OCI-LY1 (cell line): ENCODE results near the gene CACNA1H.

Source experiments
- H2AFZ ChIP-seq: fragments of 200-600 bp; sonication (generic), shearing (Covaris generic); 2 replicates; pipeline ENCODE4 v1.6.0; 2014; ENCODE audit warnings: antibody characterized with exemption, mild to moderate bottlenecking, low read length
- H3F3A ChIP-seq: fragments of 200-600 bp; sonication (generic), shearing (Covaris generic); 2 replicates; pipeline ENCODE4 v1.6.0; 2014; ENCODE audit warnings: mild to moderate bottlenecking, antibody characterized with exemption, low read length, moderate library complexity; ENCODE audit not compliant: insufficient read depth
- H3K27ac ChIP-seq: fragments of 200-600 bp; sonication (generic); 2 replicates; pipeline ENCODE4 v1.5.1; 2014; ENCODE audit warnings: low read length, mixed run types, mild to moderate bottlenecking, low read depth; ENCODE audit not compliant: poor library complexity, severe bottlenecking
- H3K27me3 ChIP-seq: fragments of 200-600 bp; sonication (generic); 2 replicates; pipeline ENCODE4 v1.6.0; 2014; ENCODE audit warnings: antibody characterized with exemption, mild to moderate bottlenecking, low read length, moderate library complexity; ENCODE audit not compliant: insufficient read depth
- H3K36me3 ChIP-seq: fragments of 200-600 bp; sonication (generic); 2 replicates; pipeline ENCODE4 v1.6.1; 2014; ENCODE audit warnings: mild to moderate bottlenecking, antibody characterized with exemption, low read length, moderate library complexity, mixed read lengths; ENCODE audit not compliant: insufficient read depth
- H3K4me1 ChIP-seq: fragments of 200-600 bp; sonication (generic); 2 replicates; pipeline ENCODE4 v1.5.1; 2014; ENCODE audit warnings: mild to moderate bottlenecking, low read length, moderate library complexity; ENCODE audit not compliant: insufficient read depth, severe bottlenecking
- H3K4me2 ChIP-seq: fragments of 200-600 bp; sonication (generic), shearing (Covaris generic); 2 replicates; pipeline ENCODE4 v1.6.1; 2014; ENCODE audit warnings: low read length
- H3K4me3 ChIP-seq: fragments of 200-600 bp; sonication (generic); 2 replicates; pipeline ENCODE4 v1.5.1; 2014; ENCODE audit warnings: low read length, low read depth, mild to moderate bottlenecking, mixed read lengths; ENCODE audit not compliant: poor library complexity, severe bottlenecking
- H3K79me2 ChIP-seq: fragments of 200-600 bp; shearing (Covaris generic); 2 replicates; pipeline ENCODE4 v1.6.1; 2016; ENCODE audit warnings: mixed run types, low read length, mixed read lengths; ENCODE audit not compliant: insufficient read depth
- H3K9ac ChIP-seq: fragments of 200-600 bp; sonication (generic), shearing (Covaris generic); 2 replicates; pipeline ENCODE4 v1.6.1; 2014; ENCODE audit warnings: mild to moderate bottlenecking, low read length, mixed read lengths
- H3K9me2 ChIP-seq: fragments of 200-600 bp; sonication (generic), shearing (Covaris generic); 2 replicates; pipeline ENCODE4 v1.6.1; 2014; ENCODE audit warnings: low read depth, mild to moderate bottlenecking, low read length, mixed read lengths
- H3K9me3 ChIP-seq: fragments of 200-600 bp; shearing (Covaris generic); 2 replicates; pipeline ENCODE4 v1.6.1; 2014; ENCODE audit warnings: low read length, mixed read lengths
- H4K20me1 ChIP-seq: fragments of 200-600 bp; sonication (generic), shearing (Covaris generic); 2 replicates; pipeline ENCODE4 v1.6.0; 2016; ENCODE audit warnings: mild to moderate bottlenecking, low read length; ENCODE audit not compliant: insufficient read depth
- EZH2 ChIP-seq: fragments of 200-600 bp; sonication (generic), shearing (Covaris generic); IDR thresholded peaks from 2 replicates; pipeline ENCODE4 v1.8.0; 2017; ENCODE audit warnings: borderline replicate concordance, mixed run types, mild to moderate bottlenecking, antibody characterized with exemption, low read length, moderate library complexity, mixed read lengths
- TF ChIP-seq, protein P1 (sequence below): fragments of 200-600 bp; sonication (generic), shearing (Covaris generic); IDR thresholded peaks from 2 replicates; pipeline ENCODE4 v1.5.1; 2017; ENCODE audit warnings: mild to moderate bottlenecking, antibody characterized with exemption, low read length, moderate library complexity, mixed read lengths

The CACNA1H gene

GRCh38 chr16:1137604-1138003 is 15.3 kb upstream of the CACNA1H start:
- Histone ChIP-seq H3K9me3 (no peaks in the 10 kb centered on the region), H3F3A (no peaks in the 10 kb centered on the region), H3K36me3 (no peaks in the 10 kb centered on the region), H3K27ac (no peak overlapping the region), H2AFZ (no peak overlapping the region), H3K4me3 (no peak overlapping the region), H3K9me2 (no peaks in the 10 kb centered on the region), H3K4me1 (no peaks in the 10 kb centered on the region), H3K4me2 (no peak overlapping the region), H3K9ac (no peak overlapping the region), H3K27me3 (peaks cover 3% of the 10 kb centered on the region; the same call in 1 of the 2 replicates), H3K79me2 (no peaks in the 10 kb centered on the region), H4K20me1 (no peaks in the 10 kb centered on the region)
- TF ChIP-seq EZH2, result no peak

DNA sequence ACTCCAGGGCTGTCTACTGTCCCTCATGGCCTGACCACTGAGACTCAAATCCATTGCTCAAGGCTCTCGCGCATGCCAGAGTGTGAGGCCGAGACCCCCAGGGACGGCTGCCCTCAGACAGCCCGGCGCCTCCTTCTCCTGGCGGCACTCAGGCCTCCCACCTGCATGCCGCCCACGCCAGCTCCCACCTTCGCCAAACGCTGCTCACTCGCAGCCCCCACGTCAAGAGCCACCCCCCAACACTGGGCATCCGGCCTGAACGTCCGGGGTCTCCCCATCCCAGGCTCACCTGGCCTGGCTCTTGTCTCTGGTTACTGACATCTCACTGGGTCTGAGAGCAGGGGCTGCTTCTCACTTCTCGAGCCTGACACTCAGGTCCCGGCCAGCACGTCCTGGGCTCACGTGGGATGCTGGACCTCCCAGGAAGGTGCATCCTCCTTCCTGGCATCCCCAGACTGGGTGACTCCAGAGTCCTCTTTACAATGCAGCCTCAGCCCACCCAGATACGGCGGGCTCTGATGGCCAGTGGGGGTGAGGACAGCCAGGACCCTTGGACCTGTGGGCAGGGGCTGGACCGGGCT is 12.2 kb upstream of the CACNA1H start:
- Histone ChIP-seq H3K4me2 (no peak overlapping the region), H3K4me1 (no peaks in the 10 kb centered on the region), H3K79me2 (no peaks in the 10 kb centered on the region), H3K9me2 (no peaks in the 10 kb centered on the region), H4K20me1 (no peaks in the 10 kb centered on the region), H3K4me3 (no peak overlapping the region), H3K27ac (no peak overlapping the region), H3K27me3 (peaks cover 3% of the 10 kb centered on the region; the same call in 1 of the 2 replicates), H3K9me3 (no peaks in the 10 kb centered on the region), H2AFZ (no peak overlapping the region), H3K36me3 (no peaks in the 10 kb centered on the region), H3K9ac (no peak overlapping the region), H3F3A (no peaks in the 10 kb centered on the region)
- TF ChIP-seq, protein P1, sequence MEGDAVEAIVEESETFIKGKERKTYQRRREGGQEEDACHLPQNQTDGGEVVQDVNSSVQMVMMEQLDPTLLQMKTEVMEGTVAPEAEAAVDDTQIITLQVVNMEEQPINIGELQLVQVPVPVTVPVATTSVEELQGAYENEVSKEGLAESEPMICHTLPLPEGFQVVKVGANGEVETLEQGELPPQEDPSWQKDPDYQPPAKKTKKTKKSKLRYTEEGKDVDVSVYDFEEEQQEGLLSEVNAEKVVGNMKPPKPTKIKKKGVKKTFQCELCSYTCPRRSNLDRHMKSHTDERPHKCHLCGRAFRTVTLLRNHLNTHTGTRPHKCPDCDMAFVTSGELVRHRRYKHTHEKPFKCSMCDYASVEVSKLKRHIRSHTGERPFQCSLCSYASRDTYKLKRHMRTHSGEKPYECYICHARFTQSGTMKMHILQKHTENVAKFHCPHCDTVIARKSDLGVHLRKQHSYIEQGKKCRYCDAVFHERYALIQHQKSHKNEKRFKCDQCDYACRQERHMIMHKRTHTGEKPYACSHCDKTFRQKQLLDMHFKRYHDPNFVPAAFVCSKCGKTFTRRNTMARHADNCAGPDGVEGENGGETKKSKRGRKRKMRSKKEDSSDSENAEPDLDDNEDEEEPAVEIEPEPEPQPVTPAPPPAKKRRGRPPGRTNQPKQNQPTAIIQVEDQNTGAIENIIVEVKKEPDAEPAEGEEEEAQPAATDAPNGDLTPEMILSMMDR, result no peak
- TF ChIP-seq EZH2, result no peak

GRCh38 chr16:1141191-1141590 is 11.7 kb upstream of the CACNA1H start:
- Histone ChIP-seq H3K9me2 (no peaks in the 10 kb centered on the region), H3K4me2 (no peak overlapping the region), H3K36me3 (no peaks in the 10 kb centered on the region)

More at GRCh38 chr16:1141191-1141590, 11.7 kb upstream of the CACNA1H start:
- Histone ChIP-seq H3K27ac (no peak overlapping the region), H3K79me2 (no peaks in the 10 kb centered on the region), H3K9ac (no peak overlapping the region), H4K20me1 (no peaks in the 10 kb centered on the region), H2AFZ (no peak overlapping the region), H3K4me1 (no peaks in the 10 kb centered on the region), H3K27me3 (peaks cover under 1% of the 10 kb centered on the region; the same call in 1 of the 2 replicates), H3K4me3 (no peak overlapping the region), H3K9me3 (no peaks in the 10 kb centered on the region), H3F3A (no peaks in the 10 kb centered on the region)
- TF ChIP-seq, protein P1, result no peak
- no peak for TF ChIP-seq EZH2
